HL-60/S4 (cell line): Measurements from ENCODE around the gene MMP14.
"Not testable (repeated sequence)": the region's sequence is repeated elsewhere in the genome, so short reads cannot be mapped to it uniquely, and the experiment has no call there.

Source experiments
- in situ Hi-C: fragments of 300-500 bp; cut with MboI; formaldehyde crosslinking; loops from 2 replicates; pipeline ENCODE4 v1.14.3; 2022; ENCODE audit warnings: low sequenced_read_pairs

MMP14 gene

DNA sequence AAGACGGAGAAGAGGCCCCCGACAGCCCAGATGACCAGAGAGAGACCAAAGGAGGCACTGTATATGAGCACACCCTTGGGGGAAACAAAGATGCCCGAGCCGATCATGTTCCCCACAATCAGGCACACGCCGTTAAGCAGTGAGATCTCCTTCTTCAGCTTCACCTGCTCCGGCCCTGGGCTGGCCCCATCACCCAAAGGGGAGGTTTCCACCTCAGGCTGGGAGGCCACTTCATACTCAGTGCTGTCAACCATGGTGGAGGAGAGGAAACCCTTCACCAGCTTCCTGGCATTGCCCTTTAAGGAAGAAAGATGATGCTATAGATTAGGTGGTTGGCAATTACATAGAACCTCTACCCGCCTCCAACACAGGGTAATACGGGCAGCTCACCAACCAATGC is 23.2 kb upstream of the MMP14 start:
- in situ Hi-C loops, result loop anchor here (10.0 kb wide), 1 partner anchor 158 kb away; no protein-coding TSS in a partner anchor

DNA sequence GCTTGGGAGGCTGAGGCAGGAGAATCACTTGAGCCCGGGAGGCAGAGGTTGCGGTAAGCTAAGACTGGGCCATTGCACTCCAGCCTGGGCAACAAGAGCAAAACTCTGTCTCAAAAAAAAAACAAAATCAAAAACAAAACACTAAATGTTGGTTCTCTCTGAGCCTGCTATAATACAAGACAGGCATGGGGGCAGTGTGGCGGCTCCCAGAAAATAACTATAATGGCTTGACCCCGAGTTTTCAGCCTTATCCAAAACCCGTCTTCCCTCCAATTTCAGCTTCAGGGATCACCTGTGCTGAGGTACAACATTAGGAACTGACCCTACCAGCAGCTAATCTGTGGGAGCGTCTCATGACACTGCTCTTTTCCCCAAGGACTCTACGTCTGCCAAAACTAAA is 22.0 kb upstream of the MMP14 start:
- in situ Hi-C loops, result loop anchor here (10.0 kb wide), 1 partner anchor 160 kb away; no protein-coding TSS in a partner anchor

- in situ Hi-C loops, result loop anchor here (5.0 to 10.0 kb wide), 2 partner anchors 42 to 160 kb away; no protein-coding TSS in a partner anchor
Observed at GRCh38 chr14:22814941-22815713, 21.3 kb upstream of the MMP14 start, which contains the start of gene SLC7A7. Gene SLC7A7 (minus strand): TSS chr14:22815435. CDS start chr14:22813398, 2,037 bp downstream.

GRCh38 chr14:22819151-22819988 is 17.0 kb upstream of the MMP14 start:
- in situ Hi-C loops, result loop anchor here (5.0 to 10.0 kb wide), 2 partner anchors 38 to 165 kb away; no protein-coding TSS in a partner anchor

GRCh38 chr14:22820731-22821130 is 15.7 kb upstream of the MMP14 start:
- in situ Hi-C loops, result no loop called here

DNA sequence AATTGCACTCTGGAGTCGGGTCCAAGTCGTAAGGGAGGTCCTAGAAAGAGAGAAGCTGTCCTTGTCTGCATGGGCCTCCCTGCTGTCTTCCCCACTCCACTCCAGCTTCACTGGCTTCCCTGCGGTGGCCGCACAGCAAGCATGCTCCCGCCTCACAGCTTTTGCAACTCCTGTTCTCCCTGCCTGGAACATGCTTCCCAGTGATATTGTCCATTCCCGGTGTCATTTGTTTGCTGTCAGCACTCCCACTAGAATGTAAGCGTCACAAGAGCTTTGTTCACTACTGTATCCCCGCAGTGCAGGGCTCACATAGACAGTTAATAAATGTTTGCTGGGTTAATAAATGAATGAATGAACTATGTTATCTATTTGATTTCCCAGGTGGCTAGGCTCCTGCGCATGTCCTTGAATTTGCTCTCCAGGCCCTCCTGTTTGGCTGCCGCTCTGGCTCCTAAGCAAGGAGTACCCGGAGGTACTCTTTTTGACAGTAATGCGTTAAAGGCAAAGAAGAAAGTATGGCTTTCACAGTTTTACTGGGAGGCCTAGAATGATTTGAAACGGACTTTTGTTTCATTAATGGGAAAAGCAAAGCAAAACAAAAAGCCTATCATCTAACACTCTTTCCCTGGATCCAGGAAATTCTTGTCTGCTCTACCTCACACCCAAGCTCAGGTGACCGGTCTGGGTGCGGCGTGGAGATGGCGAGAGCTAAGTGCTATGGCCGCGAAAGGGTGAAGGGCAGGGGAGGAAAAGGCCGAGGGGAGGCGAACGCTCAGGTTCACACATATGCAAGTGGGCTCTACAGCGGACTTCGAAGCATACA is 15.0 kb upstream of the MMP14 start:
- in situ Hi-C loops, result no loop called here

DNA sequence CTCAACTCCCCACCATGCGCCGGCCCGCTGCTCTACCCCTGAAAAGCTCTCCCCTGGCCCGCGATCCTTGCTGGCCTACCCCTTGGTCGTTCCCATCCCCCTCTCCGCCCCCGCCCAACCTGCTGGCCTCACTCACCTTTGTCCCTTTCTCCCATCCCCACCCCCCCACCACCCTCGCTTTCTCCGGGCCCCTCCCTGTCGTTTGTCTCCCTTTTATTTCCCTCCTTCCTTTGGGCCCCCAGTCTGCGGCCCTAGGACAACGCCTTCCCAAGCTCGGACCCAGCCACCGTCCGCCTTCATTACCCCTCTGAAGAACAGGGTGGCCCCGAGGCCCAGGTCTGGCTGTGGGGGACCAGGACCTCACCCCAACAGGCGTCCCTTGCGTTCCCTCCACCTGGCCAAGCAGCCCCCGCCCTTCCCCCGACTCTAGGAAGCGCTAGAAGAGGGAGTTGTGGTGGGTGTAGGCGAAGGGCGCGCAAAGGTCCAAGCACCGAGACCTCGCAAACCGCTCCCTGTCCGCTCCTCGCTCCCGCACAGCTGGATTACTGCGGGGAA is 14.3 kb upstream of the MMP14 start:
- in situ Hi-C loops, result no loop called here

DNA sequence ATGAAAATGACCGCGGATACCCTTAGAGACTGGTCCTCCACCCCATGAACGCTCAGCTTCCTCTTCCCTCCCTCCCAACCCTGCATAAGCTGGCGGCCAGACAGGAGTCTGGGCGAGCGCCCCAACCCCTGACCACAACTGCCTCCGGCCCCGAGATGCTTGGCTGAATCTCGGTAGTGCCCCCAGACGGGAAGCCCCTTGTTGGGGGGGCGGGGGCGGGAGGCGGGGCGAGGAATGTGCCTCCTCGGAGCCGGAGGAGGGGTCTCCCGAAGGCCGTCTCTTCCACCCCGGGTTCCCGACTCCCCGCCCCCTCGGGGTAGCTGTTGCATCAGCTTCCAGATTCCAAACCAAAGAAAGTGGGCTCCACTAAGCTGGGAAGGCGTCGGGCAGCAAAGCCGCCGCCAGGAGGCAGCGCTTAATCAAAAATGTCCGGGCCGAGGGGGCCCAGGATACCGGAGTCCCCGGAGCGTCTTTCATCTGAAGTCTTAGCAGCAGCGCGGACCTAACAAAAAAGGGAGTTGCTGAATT is 13.8 kb upstream of the MMP14 start:
- in situ Hi-C loops, result no loop called here

- in situ Hi-C loops, result no loop called here
Observed at GRCh38 chr14:22824711-22825359, 11.6 kb upstream of the MMP14 start.

- in situ Hi-C loops, result not testable (repeated sequence)
Observed at GRCh38 chr14:22829076-22829660, 7.2 kb upstream of the MMP14 start.

GRCh38 chr14:22829661-22830442 is 6.5 kb upstream of the MMP14 start, which contains the start of gene MRPL52:
Gene MRPL52 (plus strand): TSS chr14:22829887. CDS start chr14:22829913, 26 bp downstream.
- in situ Hi-C loops, result no loop called here

DNA sequence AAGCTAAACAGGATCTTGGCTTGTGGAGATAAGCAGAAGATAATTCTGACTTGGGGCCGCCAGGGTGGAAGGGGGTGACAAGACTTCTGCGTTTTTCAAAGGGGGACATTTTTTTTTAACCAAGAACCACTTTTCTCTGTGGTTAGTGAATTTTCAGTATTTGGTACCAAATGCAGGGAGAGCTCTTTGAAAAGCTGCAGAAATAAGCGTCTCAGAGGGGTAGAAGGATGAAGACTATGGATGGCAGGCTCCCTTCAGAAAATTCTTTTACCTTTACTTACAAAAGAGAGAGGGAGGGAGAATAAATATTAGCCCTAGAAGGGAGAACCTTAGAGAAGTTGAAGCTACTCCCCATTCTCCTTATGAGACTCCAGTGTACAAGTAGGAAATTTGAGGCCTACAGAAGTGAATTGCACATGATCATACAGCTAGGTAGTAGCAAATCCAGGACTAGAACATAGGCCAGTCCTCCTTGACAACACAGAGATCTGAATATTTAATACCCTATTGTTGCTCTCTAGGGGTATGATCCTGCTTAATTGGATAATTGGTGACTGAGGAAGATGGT is 5.9 kb upstream of the MMP14 start:
- in situ Hi-C loops, result no loop called here

- in situ Hi-C loops, result no loop called here
Observed at GRCh38 chr14:22835505-22835904, 880 bp upstream of the MMP14 start.

- in situ Hi-C loops, result no loop called here
Observed at GRCh38 chr14:22837114-22837749, 847 bp downstream of the MMP14 start.

- in situ Hi-C loops, result no loop called here
Observed at GRCh38 chr14:22837750-22838538, 1.6 kb downstream of the MMP14 start.

DNA sequence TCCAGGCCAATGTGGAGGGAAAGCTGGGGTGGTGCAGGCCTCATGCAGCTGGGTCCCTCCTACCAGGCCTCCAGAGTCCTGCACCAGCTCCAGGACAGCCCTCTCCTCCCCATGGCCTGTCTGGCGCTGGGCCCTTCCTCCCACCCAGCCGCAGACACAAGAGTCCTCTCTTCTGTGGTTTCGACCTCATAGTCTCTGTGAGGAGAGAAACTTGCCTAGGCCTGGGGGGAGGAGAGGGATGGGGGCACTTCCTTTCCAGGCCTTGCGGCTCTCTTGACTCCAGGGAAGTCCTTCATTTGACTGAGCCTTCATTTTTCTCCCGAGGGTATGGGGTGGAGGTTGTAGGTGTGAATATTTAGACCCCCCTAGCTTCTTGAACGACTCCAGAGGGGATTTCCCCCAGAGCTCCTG is 2.3 kb downstream of the MMP14 start:
- in situ Hi-C loops, result no loop called here
